Measurements from ENCODE around the gene CRTAP. TPM values are rescaled to one million over a fixed set of nuclear protein-coding genes. Genes with fewer than 3 reads are reported as not detected.

Gene CRTAP
- total RNA-seq, 1 experiment from 2014 or later: 174 TPM

- H3K79me2 ChIP-seq (ENCODE audit: low read length): no peaks in the 10 kb centered on the region
- ATAC-seq: no peak; the same call in 1 of the 2 replicates
- no peak for DNase-seq
- TF ChIP-seq EZH2phosphoT487 (IDR thresholded peaks at IDR 0.05; ENCODE audit: borderline replicate concordance, low read length): no peak
- no peak for TF ChIP-seq CTCF (conservative IDR thresholded peaks at IDR 0.05; ENCODE audit: low read depth, low read length)
- TF ChIP-seq EZH2 (IDR thresholded peaks at IDR 0.05; ENCODE audit: low read length, unreplicated experiment): no peak
- no peaks in the 10 kb centered on the region for H3K9me3 ChIP-seq (ENCODE audit: low read length)
- H2AFZ ChIP-seq (ENCODE audit: low read length): 0 out of 2 replicates have a peak overlapping the region, but pooled peaks have one; percentile 5
- no peaks in the 10 kb centered on the region for H3F3A ChIP-seq (ENCODE audit: low read length, unreplicated experiment)
- no peak overlapping the region for H3K4me2 ChIP-seq (ENCODE audit: low read length)
- ChIA-PET CTCF (no interaction called here), POLR2A (ENCODE audit: unreplicated experiment) (no interaction called here)
- H3K4me3 ChIP-seq (ENCODE audit: low read length): no peak overlapping the region
- H3K27me3 ChIP-seq (ENCODE audit: low read length): no peaks in the 10 kb centered on the region
- H4K20me1 ChIP-seq (ENCODE audit: low read length): no peaks in the 10 kb centered on the region
- no TSS peak for BruUV-seq (replicated peaks)
- no peaks in the 10 kb centered on the region for H3K4me1 ChIP-seq (ENCODE audit: insufficient read depth, low read length)
- intact Hi-C loops (cut with micrococcal nuclease): loop anchor here (2.0 kb wide), 1 partner anchor 31 kb away; no protein-coding TSS in a partner anchor
- no peak overlapping the region for H3K27ac ChIP-seq (ENCODE audit: low read length)
- no peaks in the 10 kb centered on the region for H3K36me3 ChIP-seq (ENCODE audit: low read depth, low read length)
- H3K9me2 ChIP-seq (replicated peaks; ENCODE audit: low read length): no peaks in the 10 kb centered on the region
- H3K9ac ChIP-seq (ENCODE audit: low read length): no peak overlapping the region
Observed at GRCh38 chr3:33167716-33168336, 54.0 kb downstream of the CRTAP start.

- intact Hi-C loops (cut with micrococcal nuclease): no loop called here
- H4K20me1 ChIP-seq (ENCODE audit: low read length): no peaks in the 10 kb centered on the region
- POLR2A ChIA-PET (ENCODE audit: unreplicated experiment): no interaction called here
Observed at GRCh38 chr3:33170531-33170930, 56.7 kb downstream of the CRTAP start.

More at GRCh38 chr3:33170531-33170930, 56.7 kb downstream of the CRTAP start:
- BruUV-seq (replicated peaks): no TSS peak
- Histone ChIP-seq H3K9me2 (replicated peaks; ENCODE audit: low read length) (no peaks in the 10 kb centered on the region), H3K4me1 (ENCODE audit: insufficient read depth, low read length) (no peaks in the 10 kb centered on the region), H3K4me2 (ENCODE audit: low read length) (no peak overlapping the region), H2AFZ (ENCODE audit: low read length) (no peak overlapping the region), H3K79me2 (ENCODE audit: low read length) (no peaks in the 10 kb centered on the region), H3K9ac (ENCODE audit: low read length) (no peak overlapping the region), H3K27ac (ENCODE audit: low read length) (no peak overlapping the region), H3K9me3 (ENCODE audit: low read length) (no peaks in the 10 kb centered on the region), H3K27me3 (ENCODE audit: low read length) (no peaks in the 10 kb centered on the region), H3F3A (ENCODE audit: low read length, unreplicated experiment) (no peaks in the 10 kb centered on the region), H3K36me3 (ENCODE audit: low read depth, low read length) (no peaks in the 10 kb centered on the region), H3K4me3 (ENCODE audit: low read length) (no peak overlapping the region)
- CTCF ChIA-PET: no interaction called here
- DNase-seq: no peak
- no peak for TF ChIP-seq EZH2phosphoT487 (IDR thresholded peaks at IDR 0.05; ENCODE audit: borderline replicate concordance, low read length)
- TF ChIP-seq CTCF (conservative IDR thresholded peaks at IDR 0.05; ENCODE audit: low read depth, low read length): no peak
- TF ChIP-seq EZH2 (IDR thresholded peaks at IDR 0.05; ENCODE audit: low read length, unreplicated experiment): no peak
- no peak for ATAC-seq
